ENCODE data around the gene DEPDC5.

The DEPDC5 gene

GRCh38 chr22:31857247-31857646 lies 103.4 kb downstream of the DEPDC5 start:
- no peak for DNase-seq

GRCh38 chr22:31861226-31861840 lies 107.5 kb downstream of the DEPDC5 start:
- DNase-seq, result peak; percentile 5

GRCh38 chr22:31866918-31867317 lies 113.1 kb downstream of the DEPDC5 start:
- no peak for DNase-seq

GRCh38 chr22:31867386-31868153 lies 113.8 kb downstream of the DEPDC5 start:
- DNase-seq, result no peak

- no peak for DNase-seq
These were observed 115.9 kb downstream of the DEPDC5 start for GRCh38 chr22:31869739-31870138.

GRCh38 chr22:31870890-31871289 lies 117.1 kb downstream of the DEPDC5 start:
- DNase-seq, result no peak

- DNase-seq, result no peak
These were observed 117.7 kb downstream of the DEPDC5 start for GRCh38 chr22:31871480-31871879.

- no peak for DNase-seq
These were observed 118.4 kb downstream of the DEPDC5 start for GRCh38 chr22:31872209-31872608.

- DNase-seq, result no peak
These were observed 121.0 kb downstream of the DEPDC5 start for GRCh38 chr22:31874821-31875220.

GRCh38 chr22:31876156-31876920 lies 122.5 kb downstream of the DEPDC5 start:
- DNase-seq, result no peak

GRCh38 chr22:31879585-31879984 lies 125.8 kb downstream of the DEPDC5 start:
- DNase-seq, result no peak

GRCh38 chr22:31881200-31881599 lies 127.4 kb downstream of the DEPDC5 start:
- no peak for DNase-seq

GRCh38 chr22:31881865-31882264 lies 128.0 kb downstream of the DEPDC5 start:
- DNase-seq, result no peak

- DNase-seq, result no peak
These were observed 129.2 kb downstream of the DEPDC5 start for GRCh38 chr22:31882971-31883370.

GRCh38 chr22:31883989-31884388 lies 130.2 kb downstream of the DEPDC5 start:
- DNase-seq, result no peak

GRCh38 chr22:31891366-31892079 lies 137.7 kb downstream of the DEPDC5 start:
- peak; percentile 9 for DNase-seq

GRCh38 chr22:31892080-31892433 lies 138.2 kb downstream of the DEPDC5 start:
- no peak for DNase-seq

GRCh38 chr22:31893460-31893859 lies 139.6 kb downstream of the DEPDC5 start:
- no peak for DNase-seq

GRCh38 chr22:31895411-31896123 lies 141.7 kb downstream of the DEPDC5 start:
- no peak for DNase-seq

- DNase-seq, result no peak
These were observed 142.7 kb downstream of the DEPDC5 start for GRCh38 chr22:31896472-31896871.

- DNase-seq, result no peak
These were observed 144.3 kb downstream of the DEPDC5 start for GRCh38 chr22:31897842-31898805.
